Measurements from ENCODE around the gene RIC3. TPM values are rescaled to one million over a fixed set of nuclear protein-coding genes. Genes with fewer than 3 reads are reported as not detected.

RIC3 gene
- total and polyA plus RNA-seq, 2 experiments from 2014 or later = 3.2 to 3.6 TPM

DNA sequence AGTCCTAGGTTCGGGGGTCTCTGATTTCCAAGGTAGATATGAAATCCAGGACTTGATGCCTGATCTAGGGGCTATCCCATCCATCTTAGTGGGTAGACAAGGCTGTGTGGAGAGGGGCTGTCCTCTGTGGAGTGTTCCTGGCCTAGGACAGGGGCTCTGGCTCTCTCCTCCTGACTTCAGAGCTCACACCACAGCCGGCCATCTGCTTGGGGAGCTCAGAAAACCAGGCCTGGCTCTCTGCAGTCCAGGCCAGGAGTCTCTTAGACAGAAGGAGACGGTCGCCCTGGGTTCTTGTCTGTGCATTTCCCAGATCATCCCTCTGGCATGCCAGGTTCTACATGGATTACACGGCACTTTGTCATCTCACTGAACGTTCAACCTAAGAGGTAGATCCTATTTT is 69.9 kb downstream of the RIC3 start:
- Histone ChIP-seq H3K27me3 (no peaks in the 10 kb centered on the region), H2AFZ (no peak overlapping the region), H3K36me3 (replicated peaks; ENCODE audit: insufficient read depth, low read depth) (no peaks in the 10 kb centered on the region), H4K20me1 (ENCODE audit: insufficient read depth, poor library complexity, severe bottlenecking) (no peaks in the 10 kb centered on the region), H3K9me3 (ENCODE audit: low read depth) (no peaks in the 10 kb centered on the region), H3K4me1 (ENCODE audit: insufficient read depth) (no peaks in the 10 kb centered on the region), H3K9me2 (replicated peaks; ENCODE audit: insufficient read depth) (no peaks in the 10 kb centered on the region), H3K4me2 (no peak overlapping the region), H3K79me2 (no peaks in the 10 kb centered on the region), H3K4me3 (no peak overlapping the region), H3K27ac (no peak overlapping the region)
- no peak for DNase-seq (ENCODE audit: low spot score)
- TF ChIP-seq EZH2phosphoT487 (IDR thresholded peaks at IDR 0.05; ENCODE audit: low read depth, severe bottlenecking, unreplicated experiment) = no peak
- TF ChIP-seq EZH2 (IDR thresholded peaks at IDR 0.05; ENCODE audit: borderline replicate concordance) = no peak
- no peak for TF ChIP-seq CTCF (IDR thresholded peaks at IDR 0.05; ENCODE audit: poor library complexity)
- 83% methylated on average over 6 of the region's 6 CpGs for WGBS (ENCODE audit: low lambda C conversion rate, missing lambda C conversion rate)

- no peaks in the 10 kb centered on the region for H3K79me2 ChIP-seq
- no peak for DNase-seq (ENCODE audit: low spot score)
- no peaks in the 10 kb centered on the region for H3K9me3 ChIP-seq (ENCODE audit: low read depth)
- H3K9me2 ChIP-seq (replicated peaks; ENCODE audit: insufficient read depth) = no peaks in the 10 kb centered on the region
- H3K4me1 ChIP-seq (ENCODE audit: insufficient read depth) = no peaks in the 10 kb centered on the region
- H4K20me1 ChIP-seq (ENCODE audit: insufficient read depth, poor library complexity, severe bottlenecking) = no peaks in the 10 kb centered on the region
- WGBS (ENCODE audit: low lambda C conversion rate, missing lambda C conversion rate) = 44% methylated on average over 4 of the region's 4 CpGs
- H3K36me3 ChIP-seq (replicated peaks; ENCODE audit: insufficient read depth, low read depth) = no peaks in the 10 kb centered on the region
- H3K27ac ChIP-seq = no peak overlapping the region
- no peak overlapping the region for H3K4me2 ChIP-seq
- TF ChIP-seq EZH2phosphoT487 (IDR thresholded peaks at IDR 0.05; ENCODE audit: low read depth, severe bottlenecking, unreplicated experiment) (no peak), CTCF (IDR thresholded peaks at IDR 0.05; ENCODE audit: poor library complexity) (no peak), EZH2 (IDR thresholded peaks at IDR 0.05; ENCODE audit: borderline replicate concordance) (no peak)
- no peak overlapping the region for H2AFZ ChIP-seq
- H3K4me3 ChIP-seq = no peak overlapping the region
- no peaks in the 10 kb centered on the region for H3K27me3 ChIP-seq
Measured at GRCh38 chr11:8098361-8098760, 70.5 kb downstream of the RIC3 start.

DNA sequence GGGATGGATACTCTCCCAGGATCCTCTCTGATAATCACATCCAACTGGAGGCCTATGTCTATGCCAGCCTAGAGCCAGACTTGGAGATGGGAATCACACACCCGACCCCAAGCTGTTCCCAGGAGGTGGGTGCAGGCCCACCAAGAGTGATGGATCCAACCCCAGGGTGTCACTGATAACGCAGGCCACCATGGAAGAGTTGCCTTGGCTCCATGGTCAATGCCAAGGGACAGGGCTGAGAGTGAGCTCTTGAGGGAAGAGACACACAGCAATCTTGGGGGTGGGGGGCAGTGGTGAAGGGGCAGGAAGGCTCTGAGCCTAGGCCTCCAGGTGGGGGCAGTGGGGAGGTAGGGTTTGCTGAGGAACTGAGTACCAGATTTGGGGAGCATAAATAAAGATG is 70.9 kb downstream of the RIC3 start:
- WGBS (ENCODE audit: low lambda C conversion rate, missing lambda C conversion rate) = 96% methylated on average over 2 of the region's 2 CpGs
- Histone ChIP-seq H3K9me3 (ENCODE audit: low read depth) (no peaks in the 10 kb centered on the region), H3K27ac (no peak overlapping the region), H3K27me3 (no peaks in the 10 kb centered on the region), H3K4me3 (no peak overlapping the region), H2AFZ (no peak overlapping the region), H3K9me2 (replicated peaks; ENCODE audit: insufficient read depth) (no peaks in the 10 kb centered on the region), H3K79me2 (no peaks in the 10 kb centered on the region), H3K4me1 (ENCODE audit: insufficient read depth) (no peaks in the 10 kb centered on the region), H4K20me1 (ENCODE audit: insufficient read depth, poor library complexity, severe bottlenecking) (no peaks in the 10 kb centered on the region), H3K36me3 (replicated peaks; ENCODE audit: insufficient read depth, low read depth) (no peaks in the 10 kb centered on the region), H3K4me2 (no peak overlapping the region)
- no peak for TF ChIP-seq EZH2phosphoT487 (IDR thresholded peaks at IDR 0.05; ENCODE audit: low read depth, severe bottlenecking, unreplicated experiment)
- no peak for TF ChIP-seq EZH2 (IDR thresholded peaks at IDR 0.05; ENCODE audit: borderline replicate concordance)
- TF ChIP-seq CTCF (IDR thresholded peaks at IDR 0.05; ENCODE audit: poor library complexity) = no peak
- DNase-seq (ENCODE audit: low spot score) = no peak

DNA sequence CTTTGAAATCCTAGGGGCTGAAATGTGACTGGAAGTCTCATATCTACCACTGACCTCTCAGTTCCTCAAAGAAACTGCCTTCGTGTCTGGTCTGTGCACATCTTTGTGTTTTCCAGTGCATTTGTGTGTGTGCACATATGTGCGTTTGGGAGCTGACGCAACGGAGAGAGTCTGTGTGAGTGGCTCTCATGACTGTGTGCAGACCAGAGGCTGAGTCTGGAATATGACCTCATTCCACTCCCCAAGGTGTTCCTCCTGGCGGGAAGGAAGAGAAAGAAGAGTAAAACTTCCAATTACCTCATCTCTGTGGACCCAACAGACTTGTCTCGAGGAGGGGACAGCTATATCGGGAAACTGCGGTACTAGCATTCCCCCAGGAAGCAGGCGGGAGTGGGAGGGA is 71.4 kb downstream of the RIC3 start:
- Histone ChIP-seq H3K79me2 (no peaks in the 10 kb centered on the region), H3K36me3 (replicated peaks; ENCODE audit: insufficient read depth, low read depth) (no peaks in the 10 kb centered on the region), H3K27me3 (no peaks in the 10 kb centered on the region), H3K4me1 (ENCODE audit: insufficient read depth) (no peaks in the 10 kb centered on the region), H3K9me3 (ENCODE audit: low read depth) (no peaks in the 10 kb centered on the region), H3K4me3 (no peak overlapping the region), H2AFZ (no peak overlapping the region), H3K27ac (no peak overlapping the region), H3K9me2 (replicated peaks; ENCODE audit: insufficient read depth) (no peaks in the 10 kb centered on the region), H4K20me1 (ENCODE audit: insufficient read depth, poor library complexity, severe bottlenecking) (no peaks in the 10 kb centered on the region), H3K4me2 (no peak overlapping the region)
- DNase-seq (ENCODE audit: low spot score) = no peak
- 89% methylated on average over 9 of the region's 9 CpGs for WGBS (ENCODE audit: low lambda C conversion rate, missing lambda C conversion rate)
- TF ChIP-seq CTCF (IDR thresholded peaks at IDR 0.05; ENCODE audit: poor library complexity) (no peak), EZH2phosphoT487 (IDR thresholded peaks at IDR 0.05; ENCODE audit: low read depth, severe bottlenecking, unreplicated experiment) (no peak), EZH2 (IDR thresholded peaks at IDR 0.05; ENCODE audit: borderline replicate concordance) (no peak)
